DMS114 treated with DMSO at 0.1 percent for 48 hours (cell line): ENCODE measurements around the gene MRPS2.
A peak's percentile ranks its signal among the peaks of the same experiment; 100 is the strongest.

Source experiments
- DNase-seq: peaks from one replicate; lab custom pipeline; 2025; ENCODE audit not compliant: unreplicated experiment; lab: John Stamatoyannopoulos, UW

The MRPS2 gene

GRCh38 chr9:135498381-135499126 is 1.9 kb upstream of the MRPS2 start:
- DNase-seq = no peak

- DNase-seq = peak; percentile 38
These were observed 984 bp upstream of the MRPS2 start for GRCh38 chr9:135499326-135500070.

- DNase-seq = no peak
These were observed 384 bp upstream of the MRPS2 start for GRCh38 chr9:135500071-135500524.

- DNase-seq = no peak
These were observed 1.0 kb downstream of the MRPS2 start for GRCh38 chr9:135501261-135502167.

- no peak for DNase-seq
These were observed 1.8 kb downstream of the MRPS2 start for GRCh38 chr9:135502168-135502872.

GRCh38 chr9:135502873-135503321 is 2.4 kb downstream of the MRPS2 start:
- DNase-seq = no peak

- DNase-seq = no peak
These were observed 3.1 kb downstream of the MRPS2 start for GRCh38 chr9:135503371-135504261.

GRCh38 chr9:135504262-135505243 is 4.1 kb downstream of the MRPS2 start:
- peak; percentile 18 for DNase-seq

GRCh38 chr9:135505406-135506187 is 5.1 kb downstream of the MRPS2 start:
- no peak for DNase-seq

- DNase-seq = no peak
These were observed 6.0 kb downstream of the MRPS2 start for GRCh38 chr9:135506327-135507103.

- no peak for DNase-seq
These were observed 6.9 kb downstream of the MRPS2 start for GRCh38 chr9:135507104-135508035.

GRCh38 chr9:135508211-135508820 is 7.8 kb downstream of the MRPS2 start:
- DNase-seq = no peak

GRCh38 chr9:135509458-135509857 is 9.0 kb downstream of the MRPS2 start:
- DNase-seq = no peak

- DNase-seq = no peak
These were observed 11.7 kb downstream of the MRPS2 start for GRCh38 chr9:135512241-135512603.

GRCh38 chr9:135512904-135513303 is 12.4 kb downstream of the MRPS2 start:
- DNase-seq = no peak
